ENCODE data around the gene CNTF.

GRCh38 chr11:58622344-58622743, at the start of gene CNTF:
- TF ChIP-seq EP300 (IDR thresholded peaks at IDR 0.05; ENCODE audit: borderline replicate concordance in 1 of 2, low read depth in 1 of 2, low read length in 1 of 2) (no peak), POLR2AphosphoS5 (IDR thresholded peaks at IDR 0.05; ENCODE audit: low read depth, low read length) (no peak), RXRA (IDR thresholded peaks at IDR 0.05; ENCODE audit: borderline replicate concordance, low read depth) (no peak)

Measured in SK-N-SH (cell line).